Prostate gland (tissue), 2 donors: ENCODE measurements around the gene STK4.

Experiments
- CTCF ChIP-seq, 4 experiments: fragments of 200-600 bp in 2 of 4; fragments of 450-650 bp in 2 of 4; sonication (generic) in 2 of 4; IDR thresholded peaks; 1 replicate in 3 of 4; 2 replicates in 1 of 4; pipeline ENCODE4 v1.5.1; 2016 to 2019; ENCODE audit warnings: antibody characterized with exemption in 4 of 4, mild to moderate bottlenecking in 2 of 4, moderate library complexity in 2 of 4
- POLR2A ChIP-seq: fragments of 450-650 bp; IDR thresholded peaks from one replicate; pipeline ENCODE4 v1.6.1; 2016; ENCODE audit warnings: antibody characterized with exemption, mild to moderate bottlenecking

- TF ChIP-seq CTCF (IDR thresholded peaks at IDR 0.05) (no peak), POLR2A (no peak)
Observed at GRCh38 chr20:44916586-44916985, 49.7 kb upstream of the STK4 start.
